ENCODE data around the gene GPR17.

The GPR17 gene

GRCh38 chr2:127672341-127673224, 26.6 kb downstream of the GPR17 start:
- DNase-seq = peak in 1 of 4 experiments; percentile 41

GRCh38 chr2:127673291-127674069, 27.5 kb downstream of the GPR17 start:
- peak in 2 of 4 experiments; percentile 10 to 30 for DNase-seq

- peak in 3 of 4 experiments; percentile 20 to 52 (median 47) for DNase-seq
Observed at GRCh38 chr2:127674241-127675209, 28.6 kb downstream of the GPR17 start.

DNA sequence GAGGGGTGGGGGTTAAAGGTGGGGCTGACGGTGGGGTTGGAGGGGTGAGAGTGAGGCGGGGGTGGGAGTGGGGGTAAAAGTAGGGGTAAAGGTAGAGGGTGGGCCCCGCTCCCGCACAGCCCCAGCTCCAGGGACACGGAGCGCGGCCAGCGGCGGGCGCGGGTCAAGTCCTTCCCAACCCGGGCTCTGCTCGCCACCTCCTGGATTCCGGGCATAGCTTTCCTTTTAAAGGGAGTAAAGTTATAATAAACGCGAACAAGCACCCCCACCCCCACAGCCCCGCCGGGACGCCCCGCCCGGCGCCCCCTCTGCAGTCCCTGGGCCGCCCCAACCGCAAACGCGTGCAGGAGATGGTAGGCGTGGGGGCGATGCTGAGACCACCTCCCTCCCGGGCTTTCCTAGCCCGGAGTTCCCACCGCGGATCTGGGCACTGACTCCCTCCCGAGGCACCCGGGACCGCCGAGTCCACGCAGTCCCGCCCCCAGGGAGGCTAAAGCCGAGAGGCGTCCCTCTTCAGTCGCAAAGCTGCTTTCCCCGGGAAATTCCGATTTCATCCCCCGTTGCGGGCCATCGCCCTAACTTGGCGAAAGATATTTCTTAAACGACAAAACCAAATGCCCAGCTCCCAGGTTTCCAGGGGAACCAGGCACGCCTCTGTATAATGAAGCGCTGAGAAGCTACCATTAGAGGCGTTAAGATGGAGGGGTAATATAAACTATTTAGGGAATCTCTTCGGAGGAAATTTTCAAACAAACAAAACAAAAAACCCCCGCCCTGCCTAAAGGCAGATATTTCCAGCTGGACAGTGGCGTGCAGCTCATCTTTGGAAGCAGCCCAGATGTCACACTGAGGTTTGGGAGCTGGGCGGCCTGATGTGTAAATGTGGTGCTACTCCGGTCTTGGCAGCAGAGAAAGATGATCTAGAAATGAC, 29.6 kb downstream of the GPR17 start, which contains the start of gene LIMS2:
Gene LIMS2, minus strand, starts transcription at position 200 of the 931 bp plus-strand sequence. CDS start 506 bp downstream, outside the sequence.
- peak in 3 of 4 experiments; percentile 15 to 49 (median 31) for DNase-seq

DNA sequence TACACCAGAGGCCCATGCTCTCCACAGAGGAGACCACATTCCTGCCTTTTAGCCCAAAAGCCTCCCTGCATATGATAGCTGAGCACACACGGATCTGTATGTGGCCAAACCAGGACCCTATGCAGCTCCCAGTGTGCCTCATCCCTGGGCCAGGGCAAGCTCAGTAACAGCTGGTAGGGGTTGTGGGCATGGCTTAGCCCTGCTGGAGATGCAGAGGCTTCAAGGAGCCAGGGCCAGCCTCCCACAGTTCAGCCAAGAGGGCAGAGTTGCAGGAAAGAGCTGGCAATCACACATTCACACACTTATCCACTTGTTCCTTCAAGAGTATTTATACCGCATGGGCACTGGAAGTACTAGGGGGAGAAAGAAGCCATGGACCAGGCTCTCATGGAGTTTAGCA, 31.0 kb downstream of the GPR17 start:
- DNase-seq = no peak

DNA sequence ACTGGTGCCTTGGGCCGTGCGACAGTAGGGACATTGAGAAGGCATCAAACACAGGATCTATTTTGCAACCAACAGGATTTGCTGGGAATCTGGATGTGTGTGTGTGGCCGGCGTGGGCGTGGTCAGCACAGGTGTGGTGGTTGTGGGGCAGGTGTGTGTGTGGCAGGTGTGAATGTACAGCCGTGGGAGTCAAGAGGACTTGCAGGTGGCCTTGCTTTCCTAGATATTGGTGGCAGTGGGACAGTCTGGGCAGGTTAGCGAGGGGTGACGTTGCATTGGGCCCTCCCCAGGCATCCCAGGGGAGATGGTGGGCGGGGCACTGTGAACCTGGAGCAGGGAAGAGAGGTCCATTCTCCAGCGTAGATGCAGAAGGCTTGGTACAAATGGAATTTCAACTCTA, 32.6 kb downstream of the GPR17 start:
- no peak for DNase-seq

DNA sequence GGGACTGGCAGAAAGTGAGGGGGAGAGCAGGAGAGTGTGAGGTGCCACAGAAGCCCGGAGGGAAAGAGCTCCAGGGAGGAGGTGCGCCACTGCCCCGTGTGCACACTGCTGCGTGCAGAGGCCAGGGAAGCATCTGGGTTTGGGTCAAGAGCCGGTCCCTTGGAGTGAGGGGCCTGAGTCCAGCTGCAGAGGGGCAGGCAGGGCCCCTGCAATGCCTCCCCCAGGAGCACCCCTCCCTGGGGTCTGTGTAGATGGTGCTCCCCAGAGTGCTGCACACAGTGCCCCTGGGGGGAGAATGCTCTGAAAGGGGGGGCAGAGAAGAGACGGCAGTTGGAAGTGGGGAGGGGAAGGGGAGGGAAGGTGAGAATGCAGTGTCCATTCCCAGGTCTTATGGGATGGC, 33.0 kb downstream of the GPR17 start:
- no peak for DNase-seq

DNA sequence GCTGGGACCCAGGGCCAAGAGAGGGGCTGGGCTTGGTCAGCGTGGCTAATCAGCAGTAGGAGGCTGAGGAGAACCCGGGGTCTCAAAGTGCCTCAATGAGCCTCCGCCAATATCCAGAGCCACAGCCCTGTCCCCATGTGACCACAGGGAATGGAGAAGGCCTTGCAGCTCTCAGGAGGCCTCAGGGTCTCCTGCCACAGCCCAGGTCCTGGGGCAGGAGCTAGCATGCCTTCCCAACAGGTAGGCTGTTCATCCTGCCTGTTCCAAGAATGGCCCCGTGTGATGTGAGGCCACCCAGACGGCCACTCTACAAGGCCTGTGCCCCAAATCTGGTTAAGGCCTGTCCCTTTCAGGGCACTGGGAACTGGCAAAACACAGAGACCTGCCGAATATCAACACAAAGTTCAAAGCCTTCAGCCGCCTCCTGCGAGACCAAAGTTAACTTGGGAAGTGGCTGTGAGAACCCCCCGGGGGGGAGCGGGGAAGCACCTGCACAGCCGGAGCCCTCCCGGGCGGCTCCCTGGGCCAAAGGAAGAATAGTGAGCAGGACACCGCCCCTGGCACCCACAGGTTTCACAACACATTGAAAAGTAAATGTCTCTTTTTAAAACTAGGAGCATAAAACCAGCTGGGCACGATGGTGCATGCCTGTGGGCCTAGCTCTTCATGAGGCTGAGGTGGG, 33.9 kb downstream of the GPR17 start:
- no peak for DNase-seq

GRCh38 chr2:127680706-127681287, 34.8 kb downstream of the GPR17 start:
- no peak for DNase-seq

GRCh38 chr2:127681288-127681804, 35.4 kb downstream of the GPR17 start:
- peak in 2 of 4 experiments; percentile 13 to 35 for DNase-seq

DNA sequence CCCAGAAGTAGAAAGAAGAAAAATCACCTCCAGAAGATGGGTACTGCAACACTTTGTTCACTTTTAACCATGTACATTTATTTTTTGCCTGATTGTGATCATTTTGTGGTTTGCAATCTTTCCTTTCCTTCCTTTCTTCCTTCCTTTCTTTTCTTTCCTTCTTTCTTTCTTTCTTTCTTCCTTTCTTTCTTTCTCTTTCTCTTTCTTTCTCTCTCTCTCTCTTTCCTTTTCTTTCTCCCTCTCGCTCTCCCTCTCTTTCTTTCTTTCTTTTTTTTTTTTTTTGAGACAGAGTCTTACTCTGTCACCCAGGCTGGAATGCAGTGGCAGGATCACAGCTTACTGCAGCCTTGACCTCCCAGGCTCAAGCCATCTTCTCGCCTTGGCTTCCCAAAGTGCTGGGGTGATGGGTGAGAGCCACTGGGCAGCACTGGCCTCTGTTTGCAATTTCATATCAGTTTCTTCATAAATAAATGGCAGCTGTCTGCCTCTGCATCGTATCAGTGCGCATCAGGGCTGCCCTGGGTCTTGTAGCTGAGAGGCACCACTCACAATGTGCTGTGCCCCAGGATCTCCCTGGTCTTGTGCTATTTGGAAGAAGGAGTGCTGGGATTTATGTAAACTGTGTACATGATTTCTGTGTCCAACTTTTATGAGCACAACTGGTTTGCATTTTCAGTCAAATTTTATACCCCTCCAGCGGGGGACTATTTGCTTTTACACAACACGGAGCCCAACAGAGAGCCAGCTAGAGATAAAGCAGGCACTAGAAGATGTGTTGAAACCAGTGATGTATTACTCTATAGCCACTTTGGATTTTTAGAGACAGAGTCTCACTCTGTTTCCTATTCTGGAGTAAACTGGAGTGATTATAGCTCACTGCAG, 36.3 kb downstream of the GPR17 start:
- no peak for DNase-seq

GRCh38 chr2:127683056-127683455, 37.1 kb downstream of the GPR17 start:
- no peak for DNase-seq

DNA sequence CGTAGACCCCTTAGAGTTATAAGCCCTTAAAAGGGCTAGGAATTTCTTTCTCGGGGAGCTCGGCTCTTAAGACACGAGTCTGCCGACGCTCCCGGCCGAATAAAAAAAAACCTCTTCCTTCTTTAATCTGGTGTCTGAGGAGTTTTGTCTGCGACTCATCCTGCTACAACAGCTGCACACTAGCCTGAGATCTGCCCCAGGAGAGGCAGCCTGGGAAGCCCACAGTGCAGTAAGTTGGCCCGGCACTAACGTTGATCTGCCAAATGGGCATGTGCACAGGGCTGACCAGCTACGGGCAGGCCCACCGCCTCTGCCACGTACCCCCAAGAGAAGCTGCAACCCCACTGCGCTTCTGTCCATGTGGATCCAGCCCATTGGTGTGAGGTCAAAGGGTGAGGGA, 37.8 kb downstream of the GPR17 start:
- no peak for DNase-seq

DNA sequence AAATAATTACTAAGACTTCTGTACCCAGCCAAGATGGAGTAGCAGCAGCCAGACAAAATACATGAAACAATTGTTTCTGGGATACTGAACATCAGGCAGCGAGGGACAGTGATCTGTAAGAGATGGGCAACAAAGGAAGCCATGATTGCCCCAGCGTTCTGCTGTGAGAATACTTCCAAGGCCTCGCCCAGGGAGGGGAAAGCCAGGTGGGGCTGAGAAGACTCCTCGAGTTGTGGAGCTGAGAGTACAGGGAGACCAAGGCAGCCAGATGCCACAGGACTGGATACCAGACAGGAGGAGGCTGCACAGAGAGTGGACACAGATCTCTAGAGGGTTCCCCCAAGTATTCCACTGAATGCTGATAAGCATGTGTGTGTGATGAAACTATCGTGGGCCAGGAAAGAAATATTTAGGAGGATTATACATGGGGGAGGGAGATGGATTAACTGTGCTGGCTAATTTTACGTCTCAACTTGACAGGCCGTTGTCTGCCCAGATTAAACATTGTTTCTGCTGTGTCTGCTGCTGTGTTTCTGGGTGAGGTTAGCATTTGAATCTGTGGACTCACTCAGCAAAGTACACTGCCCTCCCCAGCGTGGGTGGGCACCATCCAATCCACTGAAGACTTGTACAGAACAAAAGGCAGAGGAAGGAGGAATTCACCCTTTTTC, 39.6 kb downstream of the GPR17 start:
- DNase-seq = no peak

GRCh38 chr2:127688405-127688804, 42.5 kb downstream of the GPR17 start:
- no peak for DNase-seq

GRCh38 chr2:127690696-127691095, 44.7 kb downstream of the GPR17 start:
- DNase-seq = no peak

- no peak for DNase-seq
Observed at GRCh38 chr2:127694986-127695385, 49.0 kb downstream of the GPR17 start.
